ENCODE data around the gene CD28. TPM values are rescaled to one million over a fixed set of nuclear protein-coding genes. Genes with fewer than 3 reads are reported as not detected.

The CD28 gene
- polyA plus RNA-seq, 3 donors from 2014 or later: 0.04 to 0.37 (median 0.13) TPM

GRCh38 chr2:203675086-203675485 is 31.4 kb upstream of the CD28 start:
- Mint-ChIP-seq H3K27me3 (ENCODE audit: low read depth in 3 of 3) (peaks cover 0 to 9% (median 7%) of the 10 kb centered on the region in 3 donors), H3K36me3 (peaks cover 0 to 7% (median 5%) of the 10 kb centered on the region in 3 donors), H3K27ac (no peak overlapping the region), H3K4me1 (peaks cover 8 to 9% of the 10 kb centered on the region in 2 donors), H3K4me3 (no peak overlapping the region), H3K9me3 (peaks cover 0 to 5% (median 0%) of the 10 kb centered on the region in 6 donors)
- DNase-seq: no peak

- peaks cover 0 to 7% (median 5%) of the 10 kb centered on the region in 3 donors for H3K36me3 Mint-ChIP-seq
- no peak overlapping the region for H3K27ac Mint-ChIP-seq
- H3K4me1 Mint-ChIP-seq: peaks cover 5 to 6% of the 10 kb centered on the region in 2 donors
- H3K4me3 Mint-ChIP-seq: no peak overlapping the region
- DNase-seq: no peak
- H3K27me3 Mint-ChIP-seq (ENCODE audit: low read depth in 3 of 3): peaks cover 0 to 10% (median 4%) of the 10 kb centered on the region in 3 donors
- H3K9me3 Mint-ChIP-seq: peaks cover 0 to 5% (median 0%) of the 10 kb centered on the region in 6 donors
Observed at GRCh38 chr2:203678971-203679370, 27.5 kb upstream of the CD28 start.

- Mint-ChIP-seq H3K4me1 (peaks cover under 1 to 2% of the 10 kb centered on the region in 2 donors), H3K36me3 (peaks cover 0 to 7% (median 5%) of the 10 kb centered on the region in 3 donors), H3K27ac (no peak overlapping the region), H3K27me3 (ENCODE audit: low read depth in 3 of 3) (peaks cover 0 to 6% (median 4%) of the 10 kb centered on the region in 3 donors), H3K9me3 (peaks cover 0 to 3% (median 0%) of the 10 kb centered on the region in 6 donors), H3K4me3 (no peak overlapping the region)
- no peak for DNase-seq
Observed at GRCh38 chr2:203679401-203679800, 27.0 kb upstream of the CD28 start.

GRCh38 chr2:203681978-203682377 is 24.5 kb upstream of the CD28 start:
- H3K36me3 Mint-ChIP-seq: peaks cover 0 to 5% (median 3%) of the 10 kb centered on the region in 3 donors
- H3K9me3 Mint-ChIP-seq: no peaks in the 10 kb centered on the region

DNA sequence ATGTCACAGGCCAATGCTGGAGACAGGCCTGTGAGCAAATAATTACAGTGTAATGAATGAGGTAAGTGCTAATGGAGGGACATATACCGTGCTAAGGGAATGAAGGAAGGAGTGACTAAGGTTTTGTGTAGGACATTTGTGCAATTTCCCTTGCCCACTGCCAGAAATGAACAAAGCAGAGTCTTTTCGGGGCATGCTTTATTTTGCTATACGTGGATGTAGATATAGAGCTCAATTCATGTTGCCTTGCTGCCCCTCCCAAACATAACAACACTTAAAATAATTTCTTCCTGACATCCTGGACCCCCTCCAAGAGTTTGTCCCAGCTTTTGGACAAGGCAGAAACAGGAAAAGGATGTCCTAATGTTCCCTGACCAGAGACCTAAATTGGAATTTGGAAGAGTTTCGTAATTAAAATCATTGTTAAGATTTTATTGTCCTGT is 23.7 kb upstream of the CD28 start:
- DNase-seq: no peak
- no peak overlapping the region for H3K27ac Mint-ChIP-seq
- no peak overlapping the region for H3K4me3 Mint-ChIP-seq

More at GRCh38 chr2:203681978-203682377, 24.5 kb upstream of the CD28 start:
- Mint-ChIP-seq H3K4me3 (no peak overlapping the region), H3K27ac (no peak overlapping the region), H3K4me1 (no peaks in the 10 kb centered on the region), H3K27me3 (ENCODE audit: low read depth in 3 of 3) (peaks cover 4 to 8% (median 5%) of the 10 kb centered on the region in 3 donors)
- DNase-seq: no peak

DNA sequence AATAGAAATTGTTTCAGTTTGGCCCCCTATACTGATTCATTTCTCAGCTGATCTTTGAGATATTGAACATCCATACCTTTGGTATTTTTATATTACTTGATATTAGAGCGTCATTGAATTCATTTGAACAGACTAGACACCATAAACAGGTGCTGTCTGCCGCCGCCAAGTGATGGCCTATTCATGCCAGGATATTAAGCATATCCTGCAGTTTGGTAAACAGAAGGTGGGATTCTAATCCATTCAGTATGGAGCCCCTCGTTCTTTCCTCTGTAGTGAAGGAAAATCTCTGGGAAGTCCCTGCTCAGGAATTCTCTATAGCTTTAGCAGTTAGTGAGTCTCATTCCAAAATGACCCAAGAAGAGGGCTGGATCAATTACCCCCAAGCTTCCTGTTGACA is 23.0 kb upstream of the CD28 start:
- no peak overlapping the region for H3K27ac Mint-ChIP-seq

More for the DNA sequence above, 23.7 kb upstream of the CD28 start:
- Mint-ChIP-seq H3K9me3 (no peaks in the 10 kb centered on the region), H3K4me1 (no peaks in the 10 kb centered on the region), H3K27me3 (ENCODE audit: low read depth in 3 of 3) (peaks cover 4 to 13% (median 9%) of the 10 kb centered on the region in 3 donors), H3K36me3 (peaks cover 0 to 7% (median 5%) of the 10 kb centered on the region in 3 donors)

DNA sequence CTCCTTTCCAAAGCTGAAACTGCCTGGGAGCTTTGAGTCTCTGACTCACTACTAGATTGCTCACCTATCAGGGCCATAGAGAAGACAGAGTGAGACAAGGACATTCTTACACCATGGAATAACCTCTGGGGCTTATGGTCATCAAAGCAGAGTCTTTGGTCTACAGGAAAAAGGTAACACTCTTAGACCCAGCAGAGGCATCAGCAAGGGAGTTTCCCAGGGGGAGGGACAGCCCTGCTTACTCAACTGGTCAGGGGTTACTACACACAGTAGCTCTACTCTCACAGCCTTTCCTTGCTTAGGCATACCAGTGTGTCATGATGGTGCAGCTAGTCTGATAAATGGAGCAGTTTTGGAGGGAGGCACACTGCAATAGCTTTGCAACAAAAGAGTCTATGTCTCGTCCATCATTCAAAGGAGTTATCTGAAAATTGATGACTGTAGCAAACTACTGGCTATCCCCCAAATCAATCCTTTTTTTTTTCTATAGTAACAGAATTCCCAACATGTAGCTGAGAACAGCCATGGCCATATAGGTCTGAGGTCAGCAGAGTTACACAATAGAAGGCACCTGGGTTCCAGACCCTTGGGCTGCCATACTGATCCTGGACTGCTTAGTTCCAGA is 22.4 kb upstream of the CD28 start:
- Mint-ChIP-seq H3K36me3 (peaks cover 0 to 4% (median 0%) of the 10 kb centered on the region in 3 donors), H3K4me3 (no peak overlapping the region), H3K27me3 (ENCODE audit: low read depth in 3 of 3) (peaks cover 5 to 16% (median 9%) of the 10 kb centered on the region in 3 donors), H3K4me1 (peaks cover 2 to 7% of the 10 kb centered on the region in 2 donors), H3K9me3 (no peaks in the 10 kb centered on the region), H3K27ac (no peak overlapping the region)
- no peak for DNase-seq

More for the DNA sequence above, 23.0 kb upstream of the CD28 start:
- peaks cover 6 to 13% (median 13%) of the 10 kb centered on the region in 3 donors for H3K27me3 Mint-ChIP-seq (ENCODE audit: low read depth in 3 of 3)
- peaks cover 0 to under 1% of the 10 kb centered on the region in 2 donors for H3K4me1 Mint-ChIP-seq
- H3K4me3 Mint-ChIP-seq: no peak overlapping the region
- peaks cover 0 to 5% (median 5%) of the 10 kb centered on the region in 3 donors for H3K36me3 Mint-ChIP-seq
- no peak for DNase-seq
- no peaks in the 10 kb centered on the region for H3K9me3 Mint-ChIP-seq

GRCh38 chr2:203685081-203685621 is 21.3 kb upstream of the CD28 start:
- peaks cover 13 to 18% of the 10 kb centered on the region in 2 donors for H3K4me1 Mint-ChIP-seq
- H3K27ac Mint-ChIP-seq: no peak overlapping the region
- DNase-seq: no peak
- no peaks in the 10 kb centered on the region for H3K9me3 Mint-ChIP-seq
- peaks cover 5 to 22% (median 14%) of the 10 kb centered on the region in 3 donors for H3K27me3 Mint-ChIP-seq (ENCODE audit: low read depth in 3 of 3)
- H3K36me3 Mint-ChIP-seq: peaks cover 0 to 4% (median 0%) of the 10 kb centered on the region in 3 donors
- no peak overlapping the region for H3K4me3 Mint-ChIP-seq

DNA sequence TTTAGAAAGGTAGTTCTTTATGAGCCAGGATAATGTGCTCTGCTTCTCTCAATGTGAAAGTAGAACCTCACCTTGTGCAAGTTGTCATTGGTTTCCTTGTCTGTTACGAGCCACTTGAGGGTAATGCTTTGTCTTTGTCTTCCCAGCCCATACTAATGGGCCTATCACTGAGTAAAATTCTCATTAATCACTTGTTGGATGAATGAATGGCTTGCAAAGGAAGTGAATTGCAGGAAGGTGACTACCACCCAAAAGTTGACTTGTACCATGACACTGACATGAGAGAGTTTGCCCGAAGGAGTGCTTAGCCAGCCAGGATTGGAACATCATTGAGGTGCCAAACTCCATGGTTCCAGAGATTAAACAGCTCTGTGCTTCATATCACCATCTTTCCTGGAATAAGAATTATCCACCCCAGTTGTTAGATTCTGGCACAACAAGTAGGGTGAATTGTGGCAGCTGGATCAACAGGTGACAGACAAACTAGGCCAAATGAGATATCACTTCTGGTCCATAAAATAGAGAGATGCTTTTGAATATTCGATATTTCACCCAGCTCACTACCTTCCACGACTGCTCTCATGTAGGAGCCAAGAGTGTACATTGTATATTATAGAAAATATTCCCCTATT is 20.5 kb upstream of the CD28 start:
- H3K27me3 Mint-ChIP-seq (ENCODE audit: low read depth in 3 of 3): peaks cover 7 to 25% (median 14%) of the 10 kb centered on the region in 3 donors
- H3K4me3 Mint-ChIP-seq: no peak overlapping the region
- no peak for DNase-seq
- H3K9me3 Mint-ChIP-seq: no peaks in the 10 kb centered on the region
- H3K4me1 Mint-ChIP-seq: peaks cover 20 to 25% of the 10 kb centered on the region in 2 donors
- no peak overlapping the region for H3K27ac Mint-ChIP-seq
- peaks cover 0 to 4% (median 0%) of the 10 kb centered on the region in 3 donors for H3K36me3 Mint-ChIP-seq

GRCh38 chr2:203687165-203687564 is 19.3 kb upstream of the CD28 start:
- H3K36me3 Mint-ChIP-seq: peaks cover 0 to 4% (median 0%) of the 10 kb centered on the region in 3 donors
- H3K27me3 Mint-ChIP-seq (ENCODE audit: low read depth in 3 of 3): peaks cover 9 to 25% (median 14%) of the 10 kb centered on the region in 3 donors
- H3K9me3 Mint-ChIP-seq: no peaks in the 10 kb centered on the region
- H3K4me1 Mint-ChIP-seq: peaks cover 23 to 31% of the 10 kb centered on the region in 2 donors
- H3K4me3 Mint-ChIP-seq: no peak overlapping the region
- no peak overlapping the region for H3K27ac Mint-ChIP-seq
- DNase-seq: no peak

DNA sequence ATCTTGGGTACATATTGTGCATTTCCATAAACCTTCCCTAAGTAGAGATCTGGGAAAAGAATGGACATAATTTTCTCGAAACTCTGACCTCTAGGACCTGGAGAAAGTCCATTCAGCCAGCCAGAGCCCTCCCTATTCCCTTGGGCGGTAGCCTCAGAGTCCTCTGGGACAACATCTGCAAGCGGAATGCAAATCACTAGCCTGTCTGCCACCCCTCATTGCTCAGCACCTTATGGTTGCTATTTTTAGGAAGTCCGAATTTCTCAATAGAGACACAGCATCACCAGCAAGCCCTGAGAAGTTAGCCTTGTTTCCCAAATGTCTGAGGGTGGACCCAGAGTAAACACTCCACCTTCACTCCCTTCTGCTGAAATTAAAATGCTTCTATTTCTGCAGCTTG is 17.6 kb upstream of the CD28 start:
- Mint-ChIP-seq H3K4me1 (peaks cover 23 to 31% of the 10 kb centered on the region in 2 donors), H3K27ac (peak overlapping the region in 2 of 6 donors; percentile 36 to 67), H3K27me3 (ENCODE audit: low read depth in 3 of 3) (peaks cover 13 to 33% (median 14%) of the 10 kb centered on the region in 3 donors), H3K4me3 (peak overlapping the region in 1 of 5 donors; percentile 19), H3K36me3 (peaks cover 0 to 4% (median 0%) of the 10 kb centered on the region in 3 donors), H3K9me3 (no peaks in the 10 kb centered on the region)
- DNase-seq: no peak

GRCh38 chr2:203689426-203690116 is 16.9 kb upstream of the CD28 start:
- peak overlapping the region; percentile 55 to 79 (median 75) for H3K4me3 Mint-ChIP-seq
- H3K27ac Mint-ChIP-seq: peak overlapping the region in 5 of 6 donors; percentile 25 to 77 (median 63)
- no peaks in the 10 kb centered on the region for H3K9me3 Mint-ChIP-seq
- peaks cover 14 to 33% (median 15%) of the 10 kb centered on the region in 3 donors for H3K27me3 Mint-ChIP-seq (ENCODE audit: low read depth in 3 of 3)
- H3K4me1 Mint-ChIP-seq: peaks cover 23 to 31% of the 10 kb centered on the region in 2 donors
- DNase-seq: peak; percentile 68 to 74 (median 72)
- peaks cover 0 to 4% (median 0%) of the 10 kb centered on the region in 3 donors for H3K36me3 Mint-ChIP-seq

DNA sequence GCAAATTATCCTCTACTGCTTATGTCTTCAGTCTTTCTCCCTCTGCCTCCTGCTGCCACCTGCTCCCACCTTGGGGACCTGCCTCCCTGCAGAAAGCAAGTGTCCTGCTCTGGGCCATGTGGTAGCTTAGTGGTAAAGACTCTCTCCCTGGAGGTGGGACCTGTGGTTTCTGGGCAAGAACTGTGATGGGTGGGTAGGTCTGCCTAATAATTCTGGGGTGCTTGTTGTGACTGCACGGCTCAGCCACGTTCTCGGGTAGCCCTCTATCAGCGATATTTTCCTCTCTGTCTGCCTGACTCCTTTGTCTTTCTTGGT is 16.4 kb upstream of the CD28 start:
- Mint-ChIP-seq H3K27me3 (ENCODE audit: low read depth in 3 of 3) (peaks cover 14 to 33% (median 15%) of the 10 kb centered on the region in 3 donors), H3K4me3 (peak overlapping the region; percentile 55 to 79 (median 75)), H3K4me1 (peaks cover 23 to 31% of the 10 kb centered on the region in 2 donors), H3K9me3 (peaks cover 0 to 2% (median 0%) of the 10 kb centered on the region in 6 donors), H3K36me3 (peaks cover 0 to 4% (median 0%) of the 10 kb centered on the region in 3 donors), H3K27ac (peak overlapping the region in 5 of 6 donors; percentile 25 to 77 (median 63))
- peak; percentile 14 to 30 (median 15) for DNase-seq

All from immature natural killer cell (primary cell).